HG02852 (cell line): ENCODE measurements around the gene AKAP14.
A peak's percentile ranks its signal among the peaks of the same experiment; 100 is the strongest.
"Not testable (repeated sequence)": the region's sequence is repeated elsewhere in the genome, so short reads cannot be mapped to it uniquely, and the experiment has no call there.

ENCODE experiments used
- ATAC-seq: cut with Tn5 transposase; IDR thresholded peaks from one replicate; pipeline ENCODE4 v1.9.1; 2021; ENCODE audit warnings: mild to moderate bottlenecking, moderate library complexity; ENCODE audit not compliant: unreplicated experiment

AKAP14 gene

GRCh38 chrX:119919835-119920585, 24.3 kb downstream of the AKAP14 start:
- ATAC-seq, result no peak

GRCh38 chrX:119922391-119922790, 26.7 kb downstream of the AKAP14 start:
- not testable (repeated sequence) for ATAC-seq

- ATAC-seq, result no peak
These were observed 39.7 kb downstream of the AKAP14 start for GRCh38 chrX:119935215-119935874.

GRCh38 chrX:119941336-119941735, 45.6 kb downstream of the AKAP14 start:
- ATAC-seq, result no peak

- ATAC-seq, result no peak
These were observed 46.6 kb downstream of the AKAP14 start for GRCh38 chrX:119942173-119942819.

GRCh38 chrX:119942831-119943184, 47.1 kb downstream of the AKAP14 start:
- ATAC-seq, result peak; percentile 23

GRCh38 chrX:119943185-119943988, 47.7 kb downstream of the AKAP14 start, which contains the start of gene NKAP:
Gene NKAP (minus strand): TSS chrX:119943751. CDS start chrX:119943605, 146 bp downstream.
- ATAC-seq, result peak; percentile 75

GRCh38 chrX:119945481-119945880, 49.8 kb downstream of the AKAP14 start:
- ATAC-seq, result no peak

- no peak for ATAC-seq
These were observed 52.7 kb downstream of the AKAP14 start for GRCh38 chrX:119948381-119948780.

- ATAC-seq, result no peak
These were observed 58.7 kb downstream of the AKAP14 start for GRCh38 chrX:119954374-119954773.

- not testable (repeated sequence) for ATAC-seq
These were observed 60.3 kb downstream of the AKAP14 start for GRCh38 chrX:119955807-119956570.

- ATAC-seq, result no peak
These were observed 64.9 kb downstream of the AKAP14 start for GRCh38 chrX:119960625-119961024.

GRCh38 chrX:119966837-119967236, 71.1 kb downstream of the AKAP14 start:
- not testable (repeated sequence) for ATAC-seq
